ENCODE data around the gene FABP1. TPM values are rescaled to one million over a fixed set of nuclear protein-coding genes. Genes with fewer than 3 reads are reported as not detected.

The FABP1 gene
- total RNA-seq, 2 donors from 2014 or later = not detected

DNA sequence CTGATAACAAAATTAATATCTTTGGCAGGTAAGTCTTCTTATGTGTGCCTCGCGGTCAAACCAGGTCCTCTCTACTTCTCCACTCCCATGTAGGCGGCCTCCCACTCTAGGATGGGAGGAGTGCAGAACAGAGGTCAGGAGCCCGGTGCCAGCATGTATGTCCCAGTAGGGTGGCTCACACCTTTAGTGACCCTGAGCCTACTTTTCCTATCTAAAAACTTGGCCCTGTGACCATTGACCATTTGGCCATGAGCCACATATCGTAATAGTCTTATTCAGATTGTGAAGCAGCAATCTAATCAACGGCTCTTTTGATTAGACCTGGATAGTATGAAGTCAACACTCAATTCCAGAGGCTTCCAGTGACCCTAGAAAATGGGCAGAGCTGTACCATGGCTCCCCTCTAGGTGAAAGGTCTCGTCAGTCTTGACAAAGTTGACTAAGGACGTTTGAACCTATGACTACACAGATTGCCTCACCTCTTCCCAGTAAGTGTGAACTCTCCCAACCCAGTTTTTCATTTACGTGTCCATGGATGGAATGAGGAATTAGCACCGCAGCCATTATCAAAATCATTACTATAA lies 17.1 kb upstream of the FABP1 start:
- ATAC-seq = no peak
- peaks cover 21 to 24% of the 10 kb centered on the region in 2 donors for H3K9me3 Mint-ChIP-seq
- H3K36me3 Mint-ChIP-seq = peaks cover 12 to 17% of the 10 kb centered on the region in 2 donors
- H3K27ac Mint-ChIP-seq = no peak overlapping the region
- no peak for DNase-seq (ENCODE audit: low spot score in 2 of 2)

DNA sequence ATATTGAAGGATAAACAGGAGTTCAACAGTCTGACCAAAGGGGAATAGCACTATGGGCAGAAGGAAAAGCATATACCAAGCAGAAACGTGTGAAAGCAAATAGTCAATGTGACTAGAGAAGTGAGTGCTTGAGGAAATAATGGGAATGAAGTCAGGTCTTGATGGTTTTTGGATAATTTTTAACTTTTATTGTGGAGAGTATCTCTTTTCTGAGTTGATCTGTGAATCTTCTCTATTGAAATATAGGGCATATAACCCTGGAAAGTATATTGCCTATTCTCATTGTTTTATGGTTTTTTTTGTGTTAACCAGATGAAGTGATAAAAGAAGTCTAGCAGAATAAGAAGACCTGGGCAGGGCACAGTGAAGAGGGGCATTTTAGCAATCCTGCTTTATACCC lies 16.4 kb upstream of the FABP1 start:
- DNase-seq (ENCODE audit: low spot score in 2 of 2) (no peak), ATAC-seq (no peak)
- H3K36me3 Mint-ChIP-seq = peaks cover 9 to 15% of the 10 kb centered on the region in 2 donors
- no peak overlapping the region for H3K27ac Mint-ChIP-seq
- H3K9me3 Mint-ChIP-seq = peaks cover 19 to 21% of the 10 kb centered on the region in 2 donors

DNA sequence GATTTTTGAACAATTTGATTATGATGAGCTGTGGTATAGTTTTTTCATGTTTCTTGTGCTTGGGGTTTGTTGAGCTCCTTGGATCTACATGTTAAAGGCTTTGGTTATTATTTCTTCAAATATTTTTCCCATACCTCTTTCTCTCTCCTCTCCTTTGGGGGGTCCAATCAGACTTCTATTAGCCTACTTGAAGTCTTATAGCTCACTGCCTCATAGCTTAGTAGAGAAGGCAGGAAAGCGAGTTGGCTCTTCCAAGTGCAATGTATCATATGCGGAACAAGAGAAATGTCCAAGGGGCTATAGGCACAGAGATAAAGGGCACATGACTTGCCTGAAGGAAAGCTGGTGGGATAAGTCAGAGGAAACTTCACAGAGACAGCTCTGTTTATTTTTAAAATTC lies 14.1 kb upstream of the FABP1 start:
- no peak for DNase-seq (ENCODE audit: low spot score in 2 of 2)
- H3K9me3 Mint-ChIP-seq = peaks cover 4% of the 10 kb centered on the region in 2 donors
- ATAC-seq = no peak
- H3K36me3 Mint-ChIP-seq = no peaks in the 10 kb centered on the region
- H3K27ac Mint-ChIP-seq = no peak overlapping the region

DNA sequence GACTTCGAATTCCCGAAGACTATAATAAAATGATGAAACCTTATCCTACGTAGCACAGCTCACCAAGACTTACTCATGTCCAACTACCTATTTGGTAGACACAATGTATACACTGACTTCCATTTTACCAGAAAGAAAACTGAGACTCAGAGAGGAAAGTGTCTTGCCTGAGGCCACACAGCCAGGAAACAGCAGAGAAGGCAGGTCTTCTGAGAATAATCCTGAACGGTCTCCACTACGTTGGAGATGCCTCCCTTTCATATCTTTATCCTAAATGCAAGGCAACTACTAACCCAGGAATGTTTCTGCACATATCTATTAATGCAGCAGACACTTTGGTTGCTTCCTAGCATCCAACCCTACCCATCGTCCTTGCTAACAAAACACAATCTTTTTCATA lies 11.9 kb upstream of the FABP1 start:
- DNase-seq (ENCODE audit: low spot score in 2 of 2) (no peak), ATAC-seq (no peak)
- Mint-ChIP-seq H3K9me3 (peaks cover 4% of the 10 kb centered on the region in 2 donors), H3K27ac (no peak overlapping the region), H3K36me3 (no peaks in the 10 kb centered on the region)

DNA sequence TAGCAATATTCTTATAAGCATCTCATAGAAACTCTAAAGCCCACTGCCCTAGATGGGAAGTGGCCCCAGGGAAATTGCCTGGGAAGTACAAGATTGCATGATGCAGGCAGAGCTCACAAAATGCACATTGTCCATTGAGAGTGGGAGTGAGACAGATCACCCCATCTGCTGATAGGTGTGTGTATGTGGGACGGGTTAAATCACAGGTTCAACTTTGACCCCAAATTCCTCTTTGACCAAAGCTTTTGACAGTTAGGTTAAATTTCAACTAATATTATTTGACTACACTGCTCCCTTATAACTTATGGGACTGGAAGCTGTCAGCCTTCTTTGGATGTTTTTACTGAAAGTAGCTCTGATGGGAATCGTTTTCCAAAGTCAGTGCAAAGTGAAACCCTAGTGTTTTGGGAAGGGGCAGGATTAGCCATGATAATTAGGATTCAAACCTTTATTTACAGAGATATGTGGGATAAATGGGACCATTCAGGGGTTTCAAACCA lies 11.4 kb upstream of the FABP1 start:
- H3K9me3 Mint-ChIP-seq = peaks cover 4% of the 10 kb centered on the region in 2 donors
- no peak for DNase-seq (ENCODE audit: low spot score in 2 of 2)
- no peaks in the 10 kb centered on the region for H3K36me3 Mint-ChIP-seq
- no peak overlapping the region for H3K27ac Mint-ChIP-seq
- no peak for ATAC-seq

DNA sequence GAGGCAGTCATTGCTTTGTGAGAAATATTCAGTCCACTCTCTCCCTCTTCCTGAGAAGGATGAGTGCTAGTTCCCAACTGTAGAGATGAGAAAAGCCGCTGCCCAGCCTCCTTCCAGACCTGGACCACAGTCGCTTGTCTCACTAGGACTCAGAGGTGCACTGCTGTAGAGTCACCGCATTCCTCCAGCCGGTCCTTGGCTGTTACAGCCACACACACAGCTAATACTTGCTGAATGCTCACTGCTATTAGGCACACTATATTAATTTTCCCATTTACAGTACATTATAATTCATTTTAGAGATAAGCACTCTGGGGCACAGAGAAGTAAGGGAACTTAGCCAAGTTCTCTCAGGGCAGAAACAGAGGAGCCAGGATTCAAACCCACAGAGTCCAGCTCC lies 10.0 kb upstream of the FABP1 start:
- no peak overlapping the region for H3K27ac Mint-ChIP-seq
- peaks cover 0 to 4% of the 10 kb centered on the region in 2 donors for H3K9me3 Mint-ChIP-seq
- DNase-seq (ENCODE audit: low spot score in 2 of 2) = no peak
- no peak for ATAC-seq
- no peaks in the 10 kb centered on the region for H3K36me3 Mint-ChIP-seq

DNA sequence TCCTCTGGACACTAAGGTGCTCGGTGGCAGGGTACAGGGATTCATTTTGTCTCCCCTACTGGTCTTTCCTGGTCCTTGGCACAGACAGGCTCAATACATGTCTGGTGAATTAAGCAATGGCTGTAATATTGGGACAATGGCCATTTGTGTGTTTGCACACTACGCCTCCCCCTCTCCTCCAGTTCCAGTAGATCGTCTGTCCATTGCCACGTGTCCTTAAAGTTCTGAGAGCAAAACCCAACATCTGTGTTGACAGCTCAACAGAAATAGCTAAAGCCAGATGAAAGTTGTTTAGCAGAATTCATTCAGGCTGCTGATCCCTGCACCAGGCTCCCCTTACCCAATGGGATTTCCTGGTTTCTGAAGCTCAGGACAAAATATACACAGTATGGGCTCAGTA lies 9.0 kb upstream of the FABP1 start:
- no peak for DNase-seq (ENCODE audit: low spot score in 2 of 2)

DNA sequence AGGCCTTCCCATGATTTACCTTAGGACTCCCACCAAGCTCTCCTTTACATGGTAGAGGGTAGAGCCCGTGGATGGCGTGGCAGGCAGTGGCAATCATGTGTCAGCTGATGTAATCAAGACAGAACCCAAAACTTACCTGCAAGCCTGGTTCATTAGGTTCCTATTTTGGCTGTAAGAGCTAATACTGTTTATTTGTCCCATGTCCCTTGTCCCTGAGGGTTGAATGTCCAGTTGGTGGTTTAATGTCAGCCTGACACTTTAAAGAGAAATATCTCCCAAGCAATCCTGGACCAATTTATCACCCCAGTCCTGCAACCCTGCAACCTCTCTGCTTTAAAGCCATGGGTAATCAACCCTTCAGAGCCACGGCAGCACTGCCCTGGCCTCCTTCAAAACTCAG lies 6.0 kb upstream of the FABP1 start:
- H3K9me3 Mint-ChIP-seq = no peaks in the 10 kb centered on the region
- no peak for ATAC-seq

More for the DNA sequence above, 9.0 kb upstream of the FABP1 start:
- no peak overlapping the region for H3K27ac Mint-ChIP-seq
- H3K9me3 Mint-ChIP-seq = peaks cover 0 to under 1% of the 10 kb centered on the region in 2 donors
- H3K36me3 Mint-ChIP-seq = no peaks in the 10 kb centered on the region
- no peak for ATAC-seq

DNA sequence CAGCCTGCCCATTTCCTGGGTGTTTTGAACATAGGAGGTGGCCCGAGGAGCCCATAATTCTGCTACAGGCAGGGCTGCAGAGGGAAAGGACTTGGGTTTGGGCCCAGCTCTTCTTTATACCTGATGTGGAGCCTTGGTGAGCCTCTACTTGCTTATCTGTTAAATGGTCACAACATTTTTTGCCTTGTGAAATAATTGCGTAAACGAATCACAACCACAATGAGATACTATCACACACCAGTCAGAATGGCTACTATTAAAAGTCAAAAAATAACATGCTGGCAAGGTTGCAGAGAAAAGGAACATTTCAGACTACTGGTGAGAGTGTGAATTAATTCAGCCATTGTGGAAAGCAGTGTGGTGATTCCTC lies 4.1 kb upstream of the FABP1 start:
- ATAC-seq = no peak
- no peaks in the 10 kb centered on the region for H3K36me3 Mint-ChIP-seq

More for the DNA sequence above, 6.0 kb upstream of the FABP1 start:
- no peak for DNase-seq (ENCODE audit: low spot score in 2 of 2)
- H3K36me3 Mint-ChIP-seq = no peaks in the 10 kb centered on the region
- no peak overlapping the region for H3K27ac Mint-ChIP-seq

DNA sequence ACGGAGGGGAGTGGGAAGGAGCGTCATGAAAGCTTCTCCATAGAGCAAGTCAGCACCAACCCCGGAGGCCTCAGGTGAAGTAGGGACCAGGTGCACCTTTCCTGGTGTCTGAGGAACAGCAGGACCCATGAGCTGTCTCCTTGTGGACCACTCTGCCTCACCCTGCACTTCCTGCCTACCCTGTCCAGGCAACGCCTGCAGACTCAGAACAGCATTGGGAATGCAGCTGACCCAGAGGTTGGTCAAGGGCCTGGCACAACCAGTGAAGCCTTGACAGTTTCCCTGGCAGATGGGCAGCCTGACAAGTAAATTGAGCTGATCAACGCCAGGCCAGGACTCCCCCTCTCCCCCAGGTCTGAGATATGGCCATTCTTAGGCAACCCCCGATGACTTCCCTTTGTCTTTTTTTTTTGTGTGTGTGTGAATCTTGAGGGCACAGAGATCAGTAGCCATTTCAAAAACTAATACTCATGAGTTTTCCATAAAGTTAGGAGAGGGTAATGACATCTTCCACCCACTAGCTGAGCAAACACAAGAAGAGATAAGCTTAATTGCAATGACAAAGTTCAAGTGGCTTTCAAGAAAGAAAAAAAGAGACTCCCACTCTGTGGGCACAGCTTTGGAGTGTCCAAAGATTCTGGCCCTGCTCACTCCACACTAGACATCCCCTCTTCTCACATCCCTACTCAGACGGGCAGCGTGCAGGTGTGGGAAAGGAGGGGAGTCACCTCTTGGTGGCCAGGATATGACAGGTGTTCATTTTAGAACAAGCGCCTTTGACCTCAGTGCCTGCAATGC lies 3.5 kb upstream of the FABP1 start:
- Mint-ChIP-seq H3K9me3 (no peaks in the 10 kb centered on the region), H3K36me3 (no peaks in the 10 kb centered on the region), H3K27ac (no peak overlapping the region)
- DNase-seq (ENCODE audit: low spot score in 2 of 2) (no peak), ATAC-seq (no peak)

More for the DNA sequence above, 4.1 kb upstream of the FABP1 start:
- Mint-ChIP-seq H3K9me3 (no peaks in the 10 kb centered on the region), H3K27ac (no peak overlapping the region)
- no peak for DNase-seq (ENCODE audit: low spot score in 2 of 2)

DNA sequence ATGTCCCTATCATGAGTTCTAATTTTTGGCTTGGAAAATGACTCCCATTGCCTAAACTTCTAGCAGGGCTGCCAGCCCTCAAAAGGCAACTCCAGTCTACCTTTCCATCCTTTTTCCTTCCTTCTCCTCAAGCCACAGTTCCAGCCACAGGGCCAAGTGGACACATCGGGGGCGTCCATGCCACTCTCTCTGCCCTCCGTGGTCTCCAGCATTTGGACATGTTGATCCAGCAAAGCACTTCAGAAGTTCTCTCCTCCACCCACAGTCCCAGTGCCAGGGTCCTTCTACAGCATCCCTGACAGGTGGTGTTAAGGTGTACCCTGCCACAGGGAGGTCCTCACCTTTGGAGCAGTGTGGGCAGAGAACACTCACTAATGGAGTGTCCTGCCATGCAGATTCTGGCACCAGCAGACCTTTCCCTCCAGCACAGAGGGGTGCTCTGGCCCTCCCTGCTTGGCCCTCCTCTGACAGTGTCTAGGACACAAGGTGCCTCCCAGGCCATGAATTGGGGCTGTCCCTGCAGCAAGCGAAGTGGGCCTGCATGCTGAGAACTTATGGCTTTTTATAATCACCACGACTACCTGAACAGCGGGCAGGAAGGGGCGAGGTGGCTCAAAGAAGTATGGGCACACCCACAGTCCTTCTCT lies 1.6 kb upstream of the FABP1 start:
- DNase-seq (ENCODE audit: low spot score in 2 of 2) (no peak), ATAC-seq (no peak)
- H3K9me3 Mint-ChIP-seq = no peaks in the 10 kb centered on the region
- H3K27ac Mint-ChIP-seq = peak overlapping the region in 1 of 2 donors; percentile 62
- no peaks in the 10 kb centered on the region for H3K36me3 Mint-ChIP-seq

DNA sequence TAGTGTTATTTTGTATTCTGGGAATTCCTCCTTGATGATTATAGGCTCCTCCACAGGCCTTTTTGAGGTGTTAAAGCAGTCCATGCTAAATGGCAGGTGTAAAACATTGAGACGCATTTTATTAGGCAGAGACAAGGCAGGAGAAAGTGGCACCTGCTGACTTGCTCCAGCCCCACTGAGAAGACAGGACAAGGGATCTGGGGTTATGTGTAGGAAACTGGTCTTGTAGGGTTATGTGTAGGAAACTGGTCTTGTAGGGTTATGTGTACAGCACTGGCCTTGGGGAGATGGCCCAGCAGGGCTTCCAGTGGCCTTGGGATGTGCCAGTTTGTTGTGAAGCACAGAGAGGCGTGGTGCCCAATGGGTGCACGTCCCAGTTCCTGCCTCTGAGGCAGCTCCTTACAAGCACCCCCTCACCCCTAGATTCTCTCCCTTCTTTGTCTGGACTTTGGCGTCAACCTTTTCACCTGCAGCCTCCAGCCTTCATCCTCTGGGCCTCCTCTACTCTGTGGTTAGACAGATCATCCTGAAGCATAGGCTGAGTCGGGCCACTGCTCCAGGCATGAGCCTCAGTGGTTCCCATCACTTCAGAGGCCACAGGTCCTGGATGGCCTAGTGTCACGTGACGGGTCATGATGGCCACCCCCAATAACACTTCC lies 921 bp upstream of the FABP1 start:
- ATAC-seq = no peak
- no peak for DNase-seq (ENCODE audit: low spot score in 2 of 2)
- Mint-ChIP-seq H3K27ac (no peak overlapping the region), H3K36me3 (no peaks in the 10 kb centered on the region), H3K9me3 (no peaks in the 10 kb centered on the region)

DNA sequence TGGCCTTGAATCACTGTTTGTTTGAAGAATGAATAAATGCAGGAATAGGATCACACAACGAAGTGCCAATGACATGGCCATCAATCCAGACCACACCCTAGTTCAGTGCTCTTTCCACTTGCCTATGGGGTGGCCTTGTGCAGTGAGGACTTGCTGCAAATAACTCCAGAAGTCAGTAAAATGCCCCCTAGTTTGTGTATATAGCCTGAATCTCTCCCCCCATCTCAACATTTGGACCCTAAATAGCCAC lies 299 bp downstream of the FABP1 start:
- Mint-ChIP-seq H3K36me3 (no peaks in the 10 kb centered on the region), H3K9me3 (no peaks in the 10 kb centered on the region), H3K27ac (no peak overlapping the region)
- ATAC-seq = no peak
- no peak for DNase-seq (ENCODE audit: low spot score in 2 of 2)

DNA sequence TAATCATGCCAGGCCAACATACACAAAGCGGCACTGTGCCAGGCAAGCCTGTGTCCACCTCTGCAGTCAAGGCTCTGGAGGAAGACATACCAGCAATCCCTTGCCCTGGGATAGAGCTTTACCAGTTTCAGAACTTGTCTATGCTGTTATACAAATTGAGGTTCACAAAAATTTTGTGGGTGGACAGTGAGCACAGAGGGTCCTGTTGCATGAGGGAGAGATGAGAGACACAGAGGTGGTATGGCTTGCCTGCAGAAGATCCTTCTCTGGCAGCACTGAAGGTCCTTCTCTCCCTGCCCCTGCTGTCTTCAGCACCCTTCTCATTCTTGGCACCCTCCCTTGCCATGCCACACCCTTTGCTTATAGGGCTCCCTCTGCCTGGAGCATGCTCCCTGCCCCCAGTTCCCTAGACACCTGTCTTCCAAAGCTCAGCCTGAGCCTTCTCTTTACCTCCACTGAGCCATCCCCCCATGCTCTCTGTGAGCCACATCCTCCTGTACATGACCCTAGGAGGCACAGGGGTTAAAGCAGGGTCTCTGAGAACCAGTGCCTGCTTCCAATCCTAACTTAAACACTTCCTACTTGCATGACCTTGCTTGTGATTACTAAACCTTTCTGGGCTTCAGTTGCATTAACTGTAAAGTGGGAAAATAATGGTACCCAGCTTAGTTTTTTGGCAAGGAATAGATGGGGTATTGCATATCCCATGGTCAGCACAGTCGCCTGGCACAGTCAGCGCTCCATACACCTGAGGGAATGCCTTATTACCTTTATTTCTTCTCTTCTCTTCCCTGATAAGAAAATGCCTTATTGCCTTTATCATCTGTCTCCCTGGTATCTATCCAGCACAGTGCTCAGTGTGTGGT lies 857 bp downstream of the FABP1 start:
- no peak for ATAC-seq
- DNase-seq (ENCODE audit: low spot score in 2 of 2) = no peak
- Mint-ChIP-seq H3K36me3 (no peaks in the 10 kb centered on the region), H3K9me3 (no peaks in the 10 kb centered on the region), H3K27ac (no peak overlapping the region)

DNA sequence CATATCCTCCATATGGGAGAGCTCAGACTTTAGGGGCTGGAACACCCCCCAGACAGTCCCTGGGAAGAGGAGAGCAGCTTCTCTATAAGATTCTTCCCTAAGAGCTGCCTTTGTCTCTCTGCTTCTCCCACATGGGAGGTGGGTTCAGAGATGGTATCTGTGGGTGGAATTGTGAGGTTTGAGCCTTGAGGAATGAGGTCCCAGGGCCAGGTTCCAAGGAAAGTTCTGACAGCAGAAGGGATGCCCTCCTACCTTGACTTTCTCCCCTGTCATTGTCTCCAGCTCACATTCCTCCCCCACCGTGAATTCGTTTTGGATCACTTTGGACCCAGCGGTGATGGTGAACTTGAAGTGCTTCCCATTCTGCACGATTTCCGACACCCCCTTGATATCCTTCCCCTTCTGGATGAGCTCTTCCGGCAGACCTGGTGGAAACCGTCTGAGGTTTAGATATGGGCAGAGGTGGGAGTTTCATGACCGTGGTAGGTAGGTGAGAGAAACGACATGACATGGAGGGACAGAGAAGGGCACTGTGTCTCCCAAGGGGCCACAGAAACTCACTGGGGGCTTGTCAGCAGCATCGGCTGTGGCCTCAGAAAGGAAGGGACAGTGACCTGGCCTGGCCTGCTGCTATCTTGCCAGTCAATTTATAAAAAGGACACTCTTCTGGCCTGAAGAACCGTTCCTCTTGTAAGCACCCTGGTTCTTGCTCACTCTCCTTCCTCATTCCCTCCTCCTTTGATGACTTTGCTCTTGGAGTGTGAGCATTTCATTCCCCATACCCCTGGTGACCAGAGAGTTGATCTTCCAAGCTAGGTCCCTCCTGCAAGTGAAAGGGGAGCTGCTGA lies 1.7 kb downstream of the FABP1 start:
- H3K36me3 Mint-ChIP-seq = no peaks in the 10 kb centered on the region
- ATAC-seq = no peak
- no peak for DNase-seq (ENCODE audit: low spot score in 2 of 2)
- H3K9me3 Mint-ChIP-seq = no peaks in the 10 kb centered on the region
- H3K27ac Mint-ChIP-seq = no peak overlapping the region
